COR-L47 (cell line): ENCODE data around the gene ADGRL3.
"Not testable (repeated sequence)": the region's sequence is repeated elsewhere in the genome, so short reads cannot be mapped to it uniquely, and the experiment has no call there.

ENCODE experiments used
- DNase-seq: peaks from one replicate; lab custom pipeline; 2025; lab: John Stamatoyannopoulos, UW

The ADGRL3 gene

GRCh38 chr4:61205066-61205465, 4.9 kb downstream of the ADGRL3 start:
- no peak for DNase-seq

GRCh38 chr4:61207156-61207555, 7.0 kb downstream of the ADGRL3 start:
- DNase-seq: not testable (repeated sequence)

GRCh38 chr4:61210186-61210939, 10.2 kb downstream of the ADGRL3 start:
- DNase-seq: peak; percentile 89

- DNase-seq: no peak
Measured at GRCh38 chr4:61211781-61212180, 11.7 kb downstream of the ADGRL3 start.

GRCh38 chr4:61212788-61213187, 12.7 kb downstream of the ADGRL3 start:
- no peak for DNase-seq

- no peak for DNase-seq
Measured at GRCh38 chr4:61214680-61215079, 14.6 kb downstream of the ADGRL3 start.

- no peak for DNase-seq
Measured at GRCh38 chr4:61217222-61217621, 17.1 kb downstream of the ADGRL3 start.

GRCh38 chr4:61220556-61220955, 20.4 kb downstream of the ADGRL3 start:
- no peak for DNase-seq

GRCh38 chr4:61223385-61223784, 23.3 kb downstream of the ADGRL3 start:
- no peak for DNase-seq

GRCh38 chr4:61224573-61224972, 24.4 kb downstream of the ADGRL3 start:
- no peak for DNase-seq

GRCh38 chr4:61225656-61226055, 25.5 kb downstream of the ADGRL3 start:
- DNase-seq: no peak

- DNase-seq: no peak
Measured at GRCh38 chr4:61231421-61231820, 31.3 kb downstream of the ADGRL3 start.

GRCh38 chr4:61239250-61239649, 39.1 kb downstream of the ADGRL3 start:
- no peak for DNase-seq

GRCh38 chr4:61243962-61244361, 43.8 kb downstream of the ADGRL3 start:
- DNase-seq: no peak

GRCh38 chr4:61245069-61245714, 45.1 kb downstream of the ADGRL3 start:
- peak; percentile 53 for DNase-seq

- DNase-seq: peak; percentile 49
Measured at GRCh38 chr4:61246034-61246433, 45.9 kb downstream of the ADGRL3 start.

- DNase-seq: no peak
Measured at GRCh38 chr4:61248705-61249104, 48.6 kb downstream of the ADGRL3 start.

- peak; percentile 14 for DNase-seq
Measured at GRCh38 chr4:61251129-61251528, 51.0 kb downstream of the ADGRL3 start.

- DNase-seq: peak; percentile 18
Measured at GRCh38 chr4:61254406-61254805, 54.3 kb downstream of the ADGRL3 start.

- no peak for DNase-seq
Measured at GRCh38 chr4:61273233-61273632, 73.1 kb downstream of the ADGRL3 start.

- no peak for DNase-seq
Measured at GRCh38 chr4:61274286-61274685, 74.2 kb downstream of the ADGRL3 start.

- DNase-seq: no peak
Measured at GRCh38 chr4:61275241-61275640, 75.1 kb downstream of the ADGRL3 start.

- no peak for DNase-seq
Measured at GRCh38 chr4:61276029-61276428, 75.9 kb downstream of the ADGRL3 start.
